HL-60 (cell line): ENCODE measurements around the gene SIGLEC9.

Experiments used
- DNase-seq, 2 experiments: peaks; one replicate each; pipeline ENCODE4 v3.0.0-alpha.2; 2010 to 2020; ENCODE audit warnings: low read depth in 1 of 2, low spot score in 1 of 2
- H3K27ac ChIP-seq: fragments of 250-450 bp; sonication (Bioruptor Pico); replicated peaks from 2 replicates; pipeline ENCODE4 v1.5.1; 2020; ENCODE audit warnings: mild to moderate bottlenecking, moderate library complexity
- H3K27me3 ChIP-seq: fragments of 250-450 bp; sonication (Bioruptor Pico); 2 replicates; pipeline ENCODE4 v1.5.1; 2021; ENCODE audit warnings: mild to moderate bottlenecking, moderate library complexity; ENCODE audit not compliant: insufficient read depth, poor library complexity, severe bottlenecking
- H3K4me3 ChIP-seq: replicated peaks from 2 replicates; pipeline ENCODE4 v1.5.1; 2011; ENCODE audit warnings: mild to moderate bottlenecking, control low read depth, low read length; ENCODE audit not compliant: insufficient read depth
- GABPA ChIP-seq: IDR thresholded peaks from 2 replicates; pipeline ENCODE4 v1.6.1; 2012; ENCODE audit warnings: low read depth
- POLR2AphosphoS5 ChIP-seq: IDR thresholded peaks from 2 replicates; pipeline ENCODE4 v1.6.1; 2012; ENCODE audit warnings: low read depth
- SPI1 ChIP-seq: IDR thresholded peaks from 2 replicates; pipeline ENCODE4 v1.6.1; 2012; ENCODE audit warnings: low read depth, mild to moderate bottlenecking, borderline replicate concordance
- TF ChIP-seq, protein P1 (sequence below): IDR thresholded peaks from 2 replicates; pipeline ENCODE4 v1.6.1; 2012; ENCODE audit warnings: low read depth; ENCODE audit not compliant: insufficient replicate concordance
- TF ChIP-seq, protein P2 (sequence below): IDR thresholded peaks from one replicate; pipeline ENCODE4 v1.5.1; 2011; ENCODE audit warnings: low read length, control low read depth, inconsistent platforms; ENCODE audit not compliant: insufficient read depth

Gene SIGLEC9

DNA sequence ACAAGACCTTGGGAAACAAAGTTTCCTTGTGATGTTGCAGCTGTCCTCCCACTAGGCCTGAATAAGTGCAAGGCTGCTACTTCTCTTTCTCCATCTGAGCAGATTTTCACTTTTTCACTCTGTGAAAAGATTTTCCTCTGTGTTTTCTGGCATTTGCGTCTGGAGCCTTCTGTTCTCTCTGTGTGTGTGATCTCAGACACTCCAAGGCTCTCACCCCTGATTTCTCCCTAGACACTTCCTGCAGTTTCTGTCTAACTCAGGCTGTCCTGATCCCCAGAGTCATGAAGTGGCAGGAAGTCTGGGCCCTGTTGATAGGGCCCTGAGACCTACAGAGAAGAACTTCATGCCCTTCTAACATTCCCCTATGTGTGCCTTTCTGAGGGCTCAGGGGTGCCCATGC is 54.5 kb downstream of the SIGLEC9 start:
- Histone ChIP-seq H3K27me3 (peaks cover 2% of the 10 kb centered on the region), H3K4me3 (no peak overlapping the region), H3K27ac (no peak overlapping the region)
- no peak for DNase-seq
- TF ChIP-seq, protein P1, sequence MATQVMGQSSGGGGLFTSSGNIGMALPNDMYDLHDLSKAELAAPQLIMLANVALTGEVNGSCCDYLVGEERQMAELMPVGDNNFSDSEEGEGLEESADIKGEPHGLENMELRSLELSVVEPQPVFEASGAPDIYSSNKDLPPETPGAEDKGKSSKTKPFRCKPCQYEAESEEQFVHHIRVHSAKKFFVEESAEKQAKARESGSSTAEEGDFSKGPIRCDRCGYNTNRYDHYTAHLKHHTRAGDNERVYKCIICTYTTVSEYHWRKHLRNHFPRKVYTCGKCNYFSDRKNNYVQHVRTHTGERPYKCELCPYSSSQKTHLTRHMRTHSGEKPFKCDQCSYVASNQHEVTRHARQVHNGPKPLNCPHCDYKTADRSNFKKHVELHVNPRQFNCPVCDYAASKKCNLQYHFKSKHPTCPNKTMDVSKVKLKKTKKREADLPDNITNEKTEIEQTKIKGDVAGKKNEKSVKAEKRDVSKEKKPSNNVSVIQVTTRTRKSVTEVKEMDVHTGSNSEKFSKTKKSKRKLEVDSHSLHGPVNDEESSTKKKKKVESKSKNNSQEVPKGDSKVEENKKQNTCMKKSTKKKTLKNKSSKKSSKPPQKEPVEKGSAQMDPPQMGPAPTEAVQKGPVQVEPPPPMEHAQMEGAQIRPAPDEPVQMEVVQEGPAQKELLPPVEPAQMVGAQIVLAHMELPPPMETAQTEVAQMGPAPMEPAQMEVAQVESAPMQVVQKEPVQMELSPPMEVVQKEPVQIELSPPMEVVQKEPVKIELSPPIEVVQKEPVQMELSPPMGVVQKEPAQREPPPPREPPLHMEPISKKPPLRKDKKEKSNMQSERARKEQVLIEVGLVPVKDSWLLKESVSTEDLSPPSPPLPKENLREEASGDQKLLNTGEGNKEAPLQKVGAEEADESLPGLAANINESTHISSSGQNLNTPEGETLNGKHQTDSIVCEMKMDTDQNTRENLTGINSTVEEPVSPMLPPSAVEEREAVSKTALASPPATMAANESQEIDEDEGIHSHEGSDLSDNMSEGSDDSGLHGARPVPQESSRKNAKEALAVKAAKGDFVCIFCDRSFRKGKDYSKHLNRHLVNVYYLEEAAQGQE = no peak
- TF ChIP-seq GABPA = no peak
- no peak for TF ChIP-seq SPI1
- TF ChIP-seq POLR2AphosphoS5 = no peak
- TF ChIP-seq, protein P2, sequence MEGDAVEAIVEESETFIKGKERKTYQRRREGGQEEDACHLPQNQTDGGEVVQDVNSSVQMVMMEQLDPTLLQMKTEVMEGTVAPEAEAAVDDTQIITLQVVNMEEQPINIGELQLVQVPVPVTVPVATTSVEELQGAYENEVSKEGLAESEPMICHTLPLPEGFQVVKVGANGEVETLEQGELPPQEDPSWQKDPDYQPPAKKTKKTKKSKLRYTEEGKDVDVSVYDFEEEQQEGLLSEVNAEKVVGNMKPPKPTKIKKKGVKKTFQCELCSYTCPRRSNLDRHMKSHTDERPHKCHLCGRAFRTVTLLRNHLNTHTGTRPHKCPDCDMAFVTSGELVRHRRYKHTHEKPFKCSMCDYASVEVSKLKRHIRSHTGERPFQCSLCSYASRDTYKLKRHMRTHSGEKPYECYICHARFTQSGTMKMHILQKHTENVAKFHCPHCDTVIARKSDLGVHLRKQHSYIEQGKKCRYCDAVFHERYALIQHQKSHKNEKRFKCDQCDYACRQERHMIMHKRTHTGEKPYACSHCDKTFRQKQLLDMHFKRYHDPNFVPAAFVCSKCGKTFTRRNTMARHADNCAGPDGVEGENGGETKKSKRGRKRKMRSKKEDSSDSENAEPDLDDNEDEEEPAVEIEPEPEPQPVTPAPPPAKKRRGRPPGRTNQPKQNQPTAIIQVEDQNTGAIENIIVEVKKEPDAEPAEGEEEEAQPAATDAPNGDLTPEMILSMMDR = no peak
